Measurements from ENCODE around the gene SPIB. TPM values are rescaled to one million over a fixed set of nuclear protein-coding genes. Genes with fewer than 3 reads are reported as not detected.

Gene SPIB
- total RNA-seq, 2 donors from 2014 or later, result 0.11 to 2.6 TPM

DNA sequence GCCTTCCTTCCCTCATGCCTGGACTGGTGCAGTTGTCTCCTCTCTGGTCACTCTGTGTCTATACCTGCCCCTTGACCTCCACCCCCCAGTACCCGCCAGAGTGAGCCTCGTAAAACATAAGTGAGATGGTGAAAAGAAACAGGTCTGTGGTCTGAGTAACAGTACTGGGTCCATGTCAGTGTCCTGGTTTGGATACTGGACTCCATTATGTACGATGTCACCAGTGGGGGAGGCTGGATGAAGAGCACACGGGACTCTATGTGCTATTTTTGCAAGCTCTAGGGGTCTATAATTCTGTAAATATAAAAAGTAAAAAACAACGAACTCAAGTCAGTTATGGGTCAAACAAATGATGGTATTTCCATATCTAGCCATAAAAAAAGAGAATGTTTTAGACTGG is 28.3 kb downstream of the SPIB start:
- Mint-ChIP-seq H3K27me3 (ENCODE audit: insufficient read depth) (peaks cover 2% of the 10 kb centered on the region), H3K4me1 (no peaks in the 10 kb centered on the region), H3K4me3 (no peak overlapping the region), H3K36me3 (ENCODE audit: low read depth) (no peaks in the 10 kb centered on the region), H3K27ac (no peak overlapping the region), H3K9me3 (peaks cover 4% of the 10 kb centered on the region)
- WGBS, 2 experiments (ENCODE audit: insufficient coverage in 1 of 2, insufficient read length in 1 of 2), result 91 to 100% methylated on average over 3 to 5 of the region's 5 CpGs
- no peaks in the 10 kb centered on the region for H3K9me3 ChIP-seq (ENCODE audit: control insufficient read depth, low read length)
- no peaks in the 10 kb centered on the region for H3K36me3 ChIP-seq (ENCODE audit: control insufficient read depth, insufficient read depth, low read length)
- no peak for TF ChIP-seq CTCF (conservative IDR thresholded peaks at IDR 0.05)
- H3K4me1 ChIP-seq (ENCODE audit: control insufficient read depth, insufficient read depth, low read length), result no peaks in the 10 kb centered on the region
- no peaks in the 10 kb centered on the region for H3K27me3 ChIP-seq (ENCODE audit: control insufficient read depth, insufficient read depth, low read length, poor library complexity, severe bottlenecking)
- no peak for DNase-seq
- H3K27ac ChIP-seq (ENCODE audit: low read depth, low read length), result no peak overlapping the region
- H3K9ac ChIP-seq (ENCODE audit: extremely low read depth, low read length, poor library complexity, severe bottlenecking), result no peak overlapping the region
- no peak overlapping the region for H3K4me3 ChIP-seq (ENCODE audit: low read length)

DNA sequence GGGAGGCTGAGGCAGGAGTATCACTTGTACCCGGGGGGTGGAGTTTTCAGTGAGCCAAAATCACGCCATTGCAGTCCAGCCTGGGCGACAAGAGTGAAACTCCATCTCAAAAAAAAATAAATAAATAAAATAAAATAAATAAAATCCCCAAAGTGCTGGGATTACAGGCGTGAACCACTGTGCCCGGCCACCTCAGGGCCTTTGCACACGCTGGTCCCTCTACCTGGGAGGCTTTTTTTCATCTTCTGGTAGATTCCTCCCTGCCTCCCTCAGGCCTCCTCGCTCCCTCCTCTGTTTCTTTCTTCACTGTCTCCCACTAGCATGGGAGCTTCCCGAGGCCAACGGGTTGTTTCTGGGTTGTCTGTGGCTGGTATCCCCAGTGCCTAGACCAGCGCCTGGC is 29.0 kb downstream of the SPIB start:
- no peaks in the 10 kb centered on the region for H3K36me3 ChIP-seq (ENCODE audit: control insufficient read depth, insufficient read depth, low read length)
- WGBS, 2 experiments (ENCODE audit: insufficient coverage in 1 of 2, insufficient read length in 1 of 2), result 92 to 100% methylated on average over 5 to 9 of the region's 10 CpGs
- Mint-ChIP-seq H3K27me3 (ENCODE audit: insufficient read depth) (peaks cover 2% of the 10 kb centered on the region), H3K9me3 (peaks cover 4% of the 10 kb centered on the region), H3K27ac (no peak overlapping the region), H3K4me1 (no peaks in the 10 kb centered on the region), H3K36me3 (ENCODE audit: low read depth) (no peaks in the 10 kb centered on the region), H3K4me3 (no peak overlapping the region)
- no peaks in the 10 kb centered on the region for H3K4me1 ChIP-seq (ENCODE audit: control insufficient read depth, insufficient read depth, low read length)
- TF ChIP-seq CTCF (conservative IDR thresholded peaks at IDR 0.05), result no peak
- no peak for DNase-seq
- H3K27ac ChIP-seq (ENCODE audit: low read depth, low read length), result no peak overlapping the region
- no peaks in the 10 kb centered on the region for H3K9me3 ChIP-seq (ENCODE audit: control insufficient read depth, low read length)
- H3K9ac ChIP-seq (ENCODE audit: extremely low read depth, low read length, poor library complexity, severe bottlenecking), result no peak overlapping the region
- H3K4me3 ChIP-seq (ENCODE audit: low read length), result no peak overlapping the region
- H3K27me3 ChIP-seq (ENCODE audit: control insufficient read depth, insufficient read depth, low read length, poor library complexity, severe bottlenecking), result no peaks in the 10 kb centered on the region

DNA sequence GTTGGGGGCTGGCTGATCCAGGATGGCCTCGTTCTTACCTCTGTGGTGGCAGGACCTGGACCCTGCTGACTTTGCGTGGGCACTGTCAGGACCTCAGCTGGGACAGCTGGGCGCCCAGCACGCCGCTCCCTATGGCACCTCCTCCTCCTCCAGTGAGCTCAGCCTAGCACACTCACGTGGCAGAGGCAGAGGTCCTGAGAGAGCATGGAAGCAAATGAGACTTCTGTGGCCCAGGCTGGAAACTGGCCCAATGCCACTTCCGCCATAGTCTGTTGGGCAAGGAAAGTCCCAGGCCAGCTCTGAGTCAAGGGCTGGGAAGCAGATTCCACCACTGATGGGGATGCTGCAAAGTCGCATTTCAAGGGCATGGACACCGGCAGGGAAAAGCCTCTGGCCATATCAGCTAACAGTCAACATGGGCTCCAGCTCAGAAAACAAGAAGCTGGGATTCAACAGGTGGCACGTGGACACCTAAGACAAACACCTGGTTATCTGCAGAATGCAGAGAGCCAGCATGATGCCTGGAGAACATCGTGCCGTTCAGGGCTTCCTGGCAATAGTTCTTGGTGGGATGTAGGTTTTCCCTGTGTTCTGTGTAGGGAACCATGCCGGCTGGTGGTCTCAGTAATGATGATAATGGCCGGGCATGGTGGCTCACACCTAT is 30.6 kb downstream of the SPIB start:
- no peaks in the 10 kb centered on the region for H3K4me1 ChIP-seq (ENCODE audit: control insufficient read depth, insufficient read depth, low read length)
- no peak for DNase-seq
- H3K9me3 ChIP-seq (ENCODE audit: control insufficient read depth, low read length), result no peaks in the 10 kb centered on the region
- Mint-ChIP-seq H3K27me3 (ENCODE audit: insufficient read depth) (no peaks in the 10 kb centered on the region), H3K4me3 (no peak overlapping the region), H3K27ac (no peak overlapping the region), H3K4me1 (no peaks in the 10 kb centered on the region), H3K9me3 (peaks cover 4% of the 10 kb centered on the region), H3K36me3 (ENCODE audit: low read depth) (no peaks in the 10 kb centered on the region)
- H3K36me3 ChIP-seq (ENCODE audit: control insufficient read depth, insufficient read depth, low read length), result no peaks in the 10 kb centered on the region
- H3K4me3 ChIP-seq (ENCODE audit: low read length), result no peak overlapping the region
- H3K27me3 ChIP-seq (ENCODE audit: control insufficient read depth, insufficient read depth, low read length, poor library complexity, severe bottlenecking), result no peaks in the 10 kb centered on the region
- 84 to 87% methylated on average over 11 to 14 of the region's 14 CpGs for WGBS, 2 experiments (ENCODE audit: insufficient coverage in 1 of 2, insufficient read length in 1 of 2)
- no peak overlapping the region for H3K9ac ChIP-seq (ENCODE audit: extremely low read depth, low read length, poor library complexity, severe bottlenecking)
- H3K27ac ChIP-seq (ENCODE audit: low read depth, low read length), result no peak overlapping the region
- no peak for TF ChIP-seq CTCF (conservative IDR thresholded peaks at IDR 0.05)
